HepG2 (cell line): ENCODE results near the gene CDK3. TPM values are rescaled to one million over a fixed set of nuclear protein-coding genes. Genes with fewer than 3 reads are reported as not detected.

Experiments
- polyA plus RNA-seq, 8 experiments: library from polyadenylated mRNA; depleted of rRNA in 3 of 8; stranded (reverse) in 7 of 8; unstranded in 1 of 8; fragments of >200 nt; fragmentation: Illumina TruSeq in 4 of 8; extraction: Trizol in 4 of 8; gene quantifications; 2 replicates each; pipeline versions ENCODE4 v1.2.1 to v1.2.3, GENCODE V29; 2011 to 2016; ENCODE audit warnings: low read depth in 4 of 8, missing spikeins in 1 of 8, mixed read lengths in 1 of 8; ENCODE audit not compliant: insufficient read depth in 1 of 8
- total RNA-seq, 5 experiments: library from RNA; depleted of rRNA; stranded (reverse); fragments of >200 nt; fragmentation: Illumina TruSeq; extraction: Trizol; gene quantifications; 2 replicates each; pipeline ENCODE4 v1.2.3, GENCODE V29; 2016; ENCODE audit warnings: low read depth in 1 of 5
- TF ChIP-seq, protein P1 (sequence below): IDR thresholded peaks from 2 replicates; pipeline ENCODE4 v1.6.1; 2016; ENCODE audit warnings: low read depth, missing genetic modification reagents, missing compliant biosample characterization
- TF ChIP-seq, protein P2 (sequence below): sonication (generic); formaldehyde crosslinking; IDR thresholded peaks from 2 replicates; pipeline ENCODE4 v1.8.0; 2022; ENCODE audit warnings: mild to moderate bottlenecking, missing genetic modification reagents, borderline replicate concordance

CDK3 gene
- total and polyA plus RNA-seq, 2 of the 13 experiments (the other 11 are each of a cell fraction or from before 2014, with no cell fraction given) = 5.8 to 11.4 TPM

DNA sequence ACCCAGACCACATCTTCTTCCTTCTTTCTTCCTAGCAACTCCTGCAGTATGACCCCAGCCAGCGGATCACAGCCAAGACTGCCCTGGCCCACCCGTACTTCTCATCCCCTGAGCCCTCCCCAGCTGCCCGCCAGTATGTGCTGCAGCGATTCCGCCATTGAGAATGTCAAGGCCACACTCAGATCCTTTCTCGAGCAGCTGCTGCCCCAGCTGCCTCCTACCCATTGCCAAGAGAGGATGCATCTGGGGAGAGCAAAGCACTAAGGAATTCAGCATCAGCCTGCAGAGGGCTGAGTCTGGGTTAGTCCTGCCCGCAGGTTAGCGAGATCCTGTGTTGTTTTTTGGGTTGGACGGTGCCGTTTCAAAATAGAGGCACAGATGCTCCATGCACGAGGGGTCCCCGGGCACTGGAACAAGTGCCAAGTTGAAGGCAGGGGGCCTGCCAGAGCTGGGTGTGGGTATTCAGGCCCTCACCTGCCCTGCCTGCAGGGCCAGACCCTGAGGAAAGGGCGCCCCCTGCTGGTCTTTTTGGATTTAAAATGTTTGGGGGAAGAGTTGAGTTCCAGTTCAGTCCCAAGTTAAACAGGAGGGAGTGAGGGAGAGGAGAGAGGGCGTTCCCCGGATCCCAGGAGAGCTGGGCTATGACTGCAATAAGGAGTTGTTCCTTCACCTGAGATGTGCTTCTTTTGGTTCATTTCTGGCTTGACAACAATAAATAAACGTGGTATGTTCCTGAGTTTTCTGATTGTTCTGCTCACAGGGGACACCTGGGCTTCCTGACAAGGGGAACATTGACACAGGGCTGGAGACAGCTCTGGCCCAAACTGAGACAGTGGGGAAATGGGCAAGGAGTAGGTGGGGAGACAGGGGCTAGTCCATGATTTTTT, 4.9 kb downstream of the CDK3 start (continued):
- TF ChIP-seq, protein P1, sequence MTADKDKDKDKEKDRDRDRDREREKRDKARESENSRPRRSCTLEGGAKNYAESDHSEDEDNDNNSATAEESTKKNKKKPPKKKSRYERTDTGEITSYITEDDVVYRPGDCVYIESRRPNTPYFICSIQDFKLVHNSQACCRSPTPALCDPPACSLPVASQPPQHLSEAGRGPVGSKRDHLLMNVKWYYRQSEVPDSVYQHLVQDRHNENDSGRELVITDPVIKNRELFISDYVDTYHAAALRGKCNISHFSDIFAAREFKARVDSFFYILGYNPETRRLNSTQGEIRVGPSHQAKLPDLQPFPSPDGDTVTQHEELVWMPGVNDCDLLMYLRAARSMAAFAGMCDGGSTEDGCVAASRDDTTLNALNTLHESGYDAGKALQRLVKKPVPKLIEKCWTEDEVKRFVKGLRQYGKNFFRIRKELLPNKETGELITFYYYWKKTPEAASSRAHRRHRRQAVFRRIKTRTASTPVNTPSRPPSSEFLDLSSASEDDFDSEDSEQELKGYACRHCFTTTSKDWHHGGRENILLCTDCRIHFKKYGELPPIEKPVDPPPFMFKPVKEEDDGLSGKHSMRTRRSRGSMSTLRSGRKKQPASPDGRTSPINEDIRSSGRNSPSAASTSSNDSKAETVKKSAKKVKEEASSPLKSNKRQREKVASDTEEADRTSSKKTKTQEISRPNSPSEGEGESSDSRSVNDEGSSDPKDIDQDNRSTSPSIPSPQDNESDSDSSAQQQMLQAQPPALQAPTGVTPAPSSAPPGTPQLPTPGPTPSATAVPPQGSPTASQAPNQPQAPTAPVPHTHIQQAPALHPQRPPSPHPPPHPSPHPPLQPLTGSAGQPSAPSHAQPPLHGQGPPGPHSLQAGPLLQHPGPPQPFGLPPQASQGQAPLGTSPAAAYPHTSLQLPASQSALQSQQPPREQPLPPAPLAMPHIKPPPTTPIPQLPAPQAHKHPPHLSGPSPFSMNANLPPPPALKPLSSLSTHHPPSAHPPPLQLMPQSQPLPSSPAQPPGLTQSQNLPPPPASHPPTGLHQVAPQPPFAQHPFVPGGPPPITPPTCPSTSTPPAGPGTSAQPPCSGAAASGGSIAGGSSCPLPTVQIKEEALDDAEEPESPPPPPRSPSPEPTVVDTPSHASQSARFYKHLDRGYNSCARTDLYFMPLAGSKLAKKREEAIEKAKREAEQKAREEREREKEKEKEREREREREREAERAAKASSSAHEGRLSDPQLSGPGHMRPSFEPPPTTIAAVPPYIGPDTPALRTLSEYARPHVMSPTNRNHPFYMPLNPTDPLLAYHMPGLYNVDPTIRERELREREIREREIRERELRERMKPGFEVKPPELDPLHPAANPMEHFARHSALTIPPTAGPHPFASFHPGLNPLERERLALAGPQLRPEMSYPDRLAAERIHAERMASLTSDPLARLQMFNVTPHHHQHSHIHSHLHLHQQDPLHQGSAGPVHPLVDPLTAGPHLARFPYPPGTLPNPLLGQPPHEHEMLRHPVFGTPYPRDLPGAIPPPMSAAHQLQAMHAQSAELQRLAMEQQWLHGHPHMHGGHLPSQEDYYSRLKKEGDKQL = no peak
- TF ChIP-seq, protein P2, sequence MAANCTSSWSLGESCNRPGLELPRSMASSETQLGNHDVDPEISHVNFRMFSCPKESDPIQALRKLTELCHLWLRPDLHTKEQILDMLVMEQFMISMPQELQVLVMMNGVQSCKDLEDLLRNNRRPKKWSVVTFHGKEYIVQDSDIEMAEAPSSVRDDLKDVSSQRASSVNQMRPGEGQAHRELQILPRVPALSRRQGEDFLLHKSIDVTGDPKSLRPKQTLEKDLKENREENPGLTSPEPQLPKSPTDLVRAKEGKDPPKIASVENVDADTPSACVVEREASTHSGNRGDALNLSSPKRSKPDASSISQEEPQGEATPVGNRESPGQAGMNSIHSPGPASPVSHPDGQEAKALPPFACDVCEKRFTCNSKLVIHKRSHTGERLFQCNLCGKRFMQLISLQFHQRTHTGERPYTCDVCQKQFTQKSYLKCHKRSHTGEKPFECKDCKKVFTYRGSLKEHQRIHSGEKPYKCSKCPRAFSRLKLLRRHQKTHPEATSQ (CRISPR knock-in tag) = no peak
